Neural cell (in vitro differentiated cells): ENCODE measurements around the gene GPC5. TPM values are rescaled to one million over a fixed set of nuclear protein-coding genes. Genes with fewer than 3 reads are reported as not detected.

ENCODE experiments used
- H2AFZ ChIP-seq: fragments of 200-600, 300-800 bp; sonication (generic), shearing (Covaris generic); 2 replicates; pipeline ENCODE4 v1.6.0; 2014; ENCODE audit warnings: low read depth, mild to moderate bottlenecking, antibody characterized with exemption, low read length, moderate library complexity
- H3F3A ChIP-seq: fragments of 200-600 bp; shearing (Covaris generic); 2 replicates; pipeline ENCODE4 v1.6.1; 2016; ENCODE audit warnings: mild to moderate bottlenecking, moderate library complexity, mixed read lengths, antibody characterized with exemption, low read length; ENCODE audit not compliant: insufficient read depth, poor library complexity, severe bottlenecking
- H3K27ac ChIP-seq: fragments of 200-600, 300-800 bp; sonication (generic), shearing (Covaris generic); 2 replicates; pipeline ENCODE4 v1.5.1; 2014; ENCODE audit warnings: mild to moderate bottlenecking, low read length, moderate library complexity
- H3K27me3 ChIP-seq: fragments of 300-800, 200-600 bp; sonication (generic), shearing (Covaris generic); 2 replicates; pipeline ENCODE4 v1.6.0; 2014; ENCODE audit warnings: mild to moderate bottlenecking, low read depth, low read length, moderate library complexity; ENCODE audit not compliant: insufficient read depth
- H3K36me3 ChIP-seq: fragments of 300-800, 200-600 bp; sonication (generic), shearing (Covaris generic); 2 replicates; pipeline ENCODE4 v1.5.1; 2014; ENCODE audit warnings: mild to moderate bottlenecking, antibody characterized with exemption, low read length, moderate library complexity; ENCODE audit not compliant: insufficient read depth
- H3K4me2 ChIP-seq: fragments of 300-800, 200-600 bp; sonication (generic), shearing (Covaris generic); 2 replicates; pipeline ENCODE4 v1.6.0; 2014; ENCODE audit warnings: mild to moderate bottlenecking, low read length
- H3K4me3 ChIP-seq: fragments of 300-800, 200-600 bp; sonication (generic), shearing (Covaris generic); 2 replicates; pipeline ENCODE4 v1.5.1; 2014; ENCODE audit warnings: mild to moderate bottlenecking, low read length, moderate library complexity
- H3K79me2 ChIP-seq: fragments of 200-600 bp; shearing (Covaris generic); replicated peaks from 2 replicates; pipeline ENCODE4 v1.6.0; 2014; ENCODE audit warnings: mild to moderate bottlenecking, low read length, moderate library complexity; ENCODE audit not compliant: insufficient read depth
- H3K9ac ChIP-seq: fragments of 300-800, 200-600 bp; sonication (generic), shearing (Covaris generic); 2 replicates; pipeline ENCODE4 v1.6.1; 2016; ENCODE audit warnings: mild to moderate bottlenecking, low read length, mixed read lengths
- H3K9me2 ChIP-seq: fragments of 200-600 bp; shearing (Covaris generic); 2 replicates; pipeline ENCODE4 v1.6.1; 2016; ENCODE audit warnings: mild to moderate bottlenecking, low read length, mixed read lengths; ENCODE audit not compliant: insufficient read depth
- H3K9me3 ChIP-seq: fragments of 200-600, 300-800 bp; sonication (generic), shearing (Covaris generic); 2 replicates; pipeline ENCODE4 v1.6.1; 2016; ENCODE audit warnings: mild to moderate bottlenecking, mixed run types, low read length, moderate library complexity, mixed read lengths
- H4K20me1 ChIP-seq: fragments of 200-600 bp; shearing (Covaris generic); 2 replicates; pipeline ENCODE4 v1.6.1; 2016; ENCODE audit warnings: mild to moderate bottlenecking, mixed run types; ENCODE audit not compliant: insufficient read depth
- EP300 ChIP-seq: fragments of 450-650 bp; conservative IDR thresholded peaks from 2 replicates; pipeline ENCODE4 v1.6.1; 2014; ENCODE audit warnings: antibody characterized with exemption, mild to moderate bottlenecking, moderate library complexity; ENCODE audit not compliant: poor library complexity, severe bottlenecking
- EZH2 ChIP-seq: fragments of 200-600, 300-800 bp; shearing (Covaris generic), sonication (generic); IDR thresholded peaks from 2 replicates; pipeline ENCODE4 v1.6.1; 2014; ENCODE audit warnings: antibody characterized with exemption, low read length, borderline replicate concordance, mild to moderate bottlenecking; ENCODE audit not compliant: insufficient read depth, poor library complexity, severe bottlenecking
- MXI1 ChIP-seq: fragments of 450-650 bp; conservative IDR thresholded peaks from 2 replicates; pipeline ENCODE4 v1.6.1; 2014; ENCODE audit warnings: antibody characterized with exemption, mild to moderate bottlenecking; ENCODE audit not compliant: poor library complexity, severe bottlenecking
- POLR2AphosphoS5 ChIP-seq: IDR thresholded peaks from 2 replicates; pipeline ENCODE4 v1.6.1; 2012
- RAD21 ChIP-seq: fragments of 450-650 bp; conservative IDR thresholded peaks from 2 replicates; pipeline ENCODE4 v1.6.1; 2014; ENCODE audit warnings: antibody characterized with exemption, mild to moderate bottlenecking, moderate library complexity
- SMC3 ChIP-seq: fragments of 450-650 bp; conservative IDR thresholded peaks from 2 replicates; pipeline ENCODE4 v1.6.1; 2014; ENCODE audit warnings: antibody characterized with exemption, mild to moderate bottlenecking, moderate library complexity; ENCODE audit not compliant: poor library complexity
- TAF1 ChIP-seq: IDR thresholded peaks from 2 replicates; pipeline ENCODE4 v1.6.1; 2012; ENCODE audit warnings: low read depth
- polyA plus RNA-seq: library from polyadenylated mRNA; depleted of rRNA; stranded (reverse); fragments of >200 nt; gene quantifications from 2 replicates; pipeline ENCODE4 v1.2.3, GENCODE V29; 2014
- TF ChIP-seq, protein P1 (sequence below): IDR thresholded peaks from 2 replicates; pipeline ENCODE4 v1.6.1; 2012; ENCODE audit warnings: borderline replicate concordance
- TF ChIP-seq, protein P2 (sequence below): fragments of 450-650 bp; IDR thresholded peaks from 2 replicates; pipeline ENCODE4 v1.5.1; 2014; ENCODE audit warnings: antibody characterized with exemption, mild to moderate bottlenecking, moderate library complexity; ENCODE audit not compliant: poor library complexity, severe bottlenecking

GPC5 gene
- polyA plus RNA-seq, 1 donor from 2014 or later = 5.0 TPM

DNA sequence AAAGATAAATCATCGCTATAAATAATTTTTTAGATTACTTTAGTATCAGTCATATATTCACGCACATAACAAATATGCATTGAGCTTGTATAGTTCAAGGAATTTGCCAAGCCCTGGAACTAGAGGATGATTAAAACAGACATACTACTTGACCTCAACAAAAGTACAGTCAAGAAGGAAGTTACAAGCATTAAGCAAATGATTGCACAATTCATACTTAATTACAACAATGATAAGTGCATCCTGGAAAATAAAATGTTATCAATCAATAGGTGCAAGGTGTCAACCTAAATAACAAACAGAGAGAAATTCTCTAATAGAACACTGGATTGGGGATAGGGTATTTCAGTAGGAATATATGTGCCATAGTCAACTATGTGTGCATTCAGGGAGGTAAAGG, 491.2 kb downstream of the GPC5 start:
- Histone ChIP-seq H3K36me3 (no peaks in the 10 kb centered on the region), H4K20me1 (no peaks in the 10 kb centered on the region), H3K9me3 (no peaks in the 10 kb centered on the region), H3K27ac (no peak overlapping the region), H3K27me3 (no peaks in the 10 kb centered on the region), H3K9ac (no peak overlapping the region), H3K9me2 (no peaks in the 10 kb centered on the region), H3F3A (no peaks in the 10 kb centered on the region), H3K4me2 (no peak overlapping the region), H3K4me3 (no peak overlapping the region), H2AFZ (no peak overlapping the region), H3K79me2 (no peaks in the 10 kb centered on the region)
- TF ChIP-seq, protein P1, sequence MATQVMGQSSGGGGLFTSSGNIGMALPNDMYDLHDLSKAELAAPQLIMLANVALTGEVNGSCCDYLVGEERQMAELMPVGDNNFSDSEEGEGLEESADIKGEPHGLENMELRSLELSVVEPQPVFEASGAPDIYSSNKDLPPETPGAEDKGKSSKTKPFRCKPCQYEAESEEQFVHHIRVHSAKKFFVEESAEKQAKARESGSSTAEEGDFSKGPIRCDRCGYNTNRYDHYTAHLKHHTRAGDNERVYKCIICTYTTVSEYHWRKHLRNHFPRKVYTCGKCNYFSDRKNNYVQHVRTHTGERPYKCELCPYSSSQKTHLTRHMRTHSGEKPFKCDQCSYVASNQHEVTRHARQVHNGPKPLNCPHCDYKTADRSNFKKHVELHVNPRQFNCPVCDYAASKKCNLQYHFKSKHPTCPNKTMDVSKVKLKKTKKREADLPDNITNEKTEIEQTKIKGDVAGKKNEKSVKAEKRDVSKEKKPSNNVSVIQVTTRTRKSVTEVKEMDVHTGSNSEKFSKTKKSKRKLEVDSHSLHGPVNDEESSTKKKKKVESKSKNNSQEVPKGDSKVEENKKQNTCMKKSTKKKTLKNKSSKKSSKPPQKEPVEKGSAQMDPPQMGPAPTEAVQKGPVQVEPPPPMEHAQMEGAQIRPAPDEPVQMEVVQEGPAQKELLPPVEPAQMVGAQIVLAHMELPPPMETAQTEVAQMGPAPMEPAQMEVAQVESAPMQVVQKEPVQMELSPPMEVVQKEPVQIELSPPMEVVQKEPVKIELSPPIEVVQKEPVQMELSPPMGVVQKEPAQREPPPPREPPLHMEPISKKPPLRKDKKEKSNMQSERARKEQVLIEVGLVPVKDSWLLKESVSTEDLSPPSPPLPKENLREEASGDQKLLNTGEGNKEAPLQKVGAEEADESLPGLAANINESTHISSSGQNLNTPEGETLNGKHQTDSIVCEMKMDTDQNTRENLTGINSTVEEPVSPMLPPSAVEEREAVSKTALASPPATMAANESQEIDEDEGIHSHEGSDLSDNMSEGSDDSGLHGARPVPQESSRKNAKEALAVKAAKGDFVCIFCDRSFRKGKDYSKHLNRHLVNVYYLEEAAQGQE = no peak
- no peak for TF ChIP-seq MXI1

DNA sequence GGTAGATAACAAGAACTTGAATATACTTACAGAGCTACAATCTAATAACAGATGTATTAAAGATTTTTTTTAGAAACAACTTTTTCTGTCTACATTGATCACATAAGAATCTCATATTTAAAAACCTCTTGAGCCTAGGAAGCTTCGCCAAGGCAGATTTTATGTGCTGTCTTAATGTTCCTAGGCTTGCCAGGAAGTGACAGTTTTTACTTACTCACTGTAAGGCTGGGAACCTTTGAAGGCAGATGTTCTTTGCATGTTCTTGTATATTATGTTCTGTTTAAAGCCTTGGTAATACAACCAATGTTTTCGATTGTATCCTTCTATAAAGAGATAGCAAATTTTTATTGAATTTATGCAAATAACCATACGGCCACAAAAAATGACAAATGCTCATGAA, 492.7 kb downstream of the GPC5 start:
- TF ChIP-seq EZH2 (no peak), EP300 (no peak), POLR2AphosphoS5 (no peak), SMC3 (no peak), RAD21 (no peak), MXI1 (no peak), TAF1 (no peak)
- TF ChIP-seq, protein P1 = no peak
- TF ChIP-seq, protein P2, sequence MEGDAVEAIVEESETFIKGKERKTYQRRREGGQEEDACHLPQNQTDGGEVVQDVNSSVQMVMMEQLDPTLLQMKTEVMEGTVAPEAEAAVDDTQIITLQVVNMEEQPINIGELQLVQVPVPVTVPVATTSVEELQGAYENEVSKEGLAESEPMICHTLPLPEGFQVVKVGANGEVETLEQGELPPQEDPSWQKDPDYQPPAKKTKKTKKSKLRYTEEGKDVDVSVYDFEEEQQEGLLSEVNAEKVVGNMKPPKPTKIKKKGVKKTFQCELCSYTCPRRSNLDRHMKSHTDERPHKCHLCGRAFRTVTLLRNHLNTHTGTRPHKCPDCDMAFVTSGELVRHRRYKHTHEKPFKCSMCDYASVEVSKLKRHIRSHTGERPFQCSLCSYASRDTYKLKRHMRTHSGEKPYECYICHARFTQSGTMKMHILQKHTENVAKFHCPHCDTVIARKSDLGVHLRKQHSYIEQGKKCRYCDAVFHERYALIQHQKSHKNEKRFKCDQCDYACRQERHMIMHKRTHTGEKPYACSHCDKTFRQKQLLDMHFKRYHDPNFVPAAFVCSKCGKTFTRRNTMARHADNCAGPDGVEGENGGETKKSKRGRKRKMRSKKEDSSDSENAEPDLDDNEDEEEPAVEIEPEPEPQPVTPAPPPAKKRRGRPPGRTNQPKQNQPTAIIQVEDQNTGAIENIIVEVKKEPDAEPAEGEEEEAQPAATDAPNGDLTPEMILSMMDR = no peak
- H3K9ac ChIP-seq = no peak overlapping the region
- H3F3A ChIP-seq = no peaks in the 10 kb centered on the region
- H3K27me3 ChIP-seq = no peaks in the 10 kb centered on the region
- H3K36me3 ChIP-seq = no peaks in the 10 kb centered on the region
- no peaks in the 10 kb centered on the region for H3K9me2 ChIP-seq
- H3K9me3 ChIP-seq = no peaks in the 10 kb centered on the region
- H3K4me2 ChIP-seq = no peak overlapping the region
- no peak overlapping the region for H3K4me3 ChIP-seq
- H4K20me1 ChIP-seq = no peaks in the 10 kb centered on the region
- H3K79me2 ChIP-seq = no peaks in the 10 kb centered on the region
- H3K27ac ChIP-seq = no peak overlapping the region
- no peak overlapping the region for H2AFZ ChIP-seq
